ENCODE data around the gene TSPAN4. TPM values are rescaled to one million over a fixed set of nuclear protein-coding genes. Genes with fewer than 3 reads are reported as not detected.

TSPAN4 gene
- total and polyA plus RNA-seq, 4 donors, result 27.2 to 151 (median 78.6) TPM

DNA sequence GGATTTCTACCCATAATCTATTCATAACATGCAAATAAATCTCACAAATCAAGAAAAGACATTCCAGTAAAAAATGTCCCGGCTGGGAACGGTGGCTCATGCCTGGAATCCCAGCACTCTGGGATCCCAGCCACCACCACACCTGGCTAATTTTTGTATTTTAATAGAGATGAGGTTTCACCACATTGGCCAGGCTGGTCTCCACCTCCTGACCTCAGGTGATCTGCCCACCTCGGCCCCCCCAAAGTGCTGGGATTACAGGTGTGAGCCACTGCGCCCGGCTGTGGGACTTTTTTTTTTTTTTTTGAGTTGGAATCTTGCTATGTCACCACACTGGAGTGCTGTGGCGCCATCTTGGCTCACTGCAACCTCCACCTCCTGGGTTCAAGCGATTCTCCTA, 63.3 kb downstream of the TSPAN4 start:
- no CpG with 5 or more reads among the region's 7 CpGs for WGBS (ENCODE audit: insufficient coverage)

DNA sequence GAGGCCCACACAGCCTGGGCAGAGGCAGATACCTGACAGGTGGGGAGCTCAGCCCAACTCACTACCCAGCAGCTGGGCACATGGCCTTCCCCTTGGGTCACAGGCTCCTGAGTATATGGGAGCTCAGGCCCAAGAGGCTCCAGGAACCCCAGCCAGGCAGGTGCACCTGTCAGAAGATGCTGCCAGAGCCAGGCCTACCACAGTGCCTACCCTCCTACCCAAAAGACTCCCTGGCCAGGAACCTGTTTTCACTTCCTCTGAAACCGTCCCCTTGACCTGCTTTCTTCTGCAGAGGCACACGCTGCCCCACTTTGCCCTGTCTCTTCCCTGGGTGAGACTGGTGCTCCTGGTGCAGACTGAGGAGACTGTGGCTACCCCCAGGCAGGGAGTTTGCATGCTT, 65.0 kb downstream of the TSPAN4 start:
- H3K9me3 ChIP-seq (ENCODE audit: control insufficient read depth, insufficient read depth, low read length), result no peaks in the 10 kb centered on the region
- WGBS (ENCODE audit: insufficient coverage), result 95% methylated on average over 2 of the region's 2 CpGs
- H3K4me1 ChIP-seq (ENCODE audit: control insufficient read depth, insufficient read depth, low read length), result peaks cover 25% of the 10 kb centered on the region
- peaks cover 60% of the 10 kb centered on the region for H3K36me3 ChIP-seq (ENCODE audit: control insufficient read depth, insufficient read depth, low read length)
- H3K27me3 ChIP-seq (ENCODE audit: control insufficient read depth, insufficient read depth, low read length), result no peaks in the 10 kb centered on the region
- no peak overlapping the region for H3K4me3 ChIP-seq (ENCODE audit: low read depth, low read length)
- no peak overlapping the region for H3K27ac ChIP-seq (ENCODE audit: low read depth, low read length)
- no peak for DNase-seq (ENCODE audit: low read depth in 4 of 6, low spot score in 6 of 6)

More for the DNA sequence above, 63.3 kb downstream of the TSPAN4 start:
- H3K27me3 ChIP-seq (ENCODE audit: control insufficient read depth, insufficient read depth, low read length), result no peaks in the 10 kb centered on the region
- no peak for DNase-seq (ENCODE audit: low read depth in 4 of 6, low spot score in 6 of 6)
- H3K27ac ChIP-seq (ENCODE audit: low read depth, low read length), result no peak overlapping the region
- H3K4me3 ChIP-seq (ENCODE audit: low read depth, low read length), result no peak overlapping the region
- no peaks in the 10 kb centered on the region for H3K9me3 ChIP-seq (ENCODE audit: control insufficient read depth, insufficient read depth, low read length)
- H3K36me3 ChIP-seq (ENCODE audit: control insufficient read depth, insufficient read depth, low read length), result peaks cover 77% of the 10 kb centered on the region
- peaks cover 15% of the 10 kb centered on the region for H3K4me1 ChIP-seq (ENCODE audit: control insufficient read depth, insufficient read depth, low read length)

DNA sequence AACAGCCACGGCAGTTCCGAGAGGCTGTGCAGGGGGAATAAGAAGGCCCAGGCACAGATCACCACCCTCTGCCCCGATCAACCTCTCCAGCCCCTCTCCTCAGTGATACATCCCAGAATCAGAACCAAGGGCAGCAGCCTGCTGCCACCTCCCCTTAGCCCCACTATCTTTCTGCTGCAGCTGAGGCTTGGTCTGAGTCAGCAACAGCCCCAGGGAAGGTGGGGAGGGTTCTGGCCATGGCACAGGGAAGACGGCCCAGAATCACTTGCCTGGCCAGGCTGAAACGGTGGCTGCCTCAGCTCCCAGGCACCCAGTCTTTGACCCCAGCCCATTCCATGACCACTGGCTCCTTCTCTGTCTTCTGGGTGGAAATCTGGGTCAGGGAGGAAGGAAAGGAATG, 65.6 kb downstream of the TSPAN4 start:
- DNase-seq (ENCODE audit: low read depth in 4 of 6, low spot score in 6 of 6), result no peak
- Histone ChIP-seq H3K36me3 (ENCODE audit: control insufficient read depth, insufficient read depth, low read length) (peaks cover 54% of the 10 kb centered on the region), H3K4me3 (ENCODE audit: low read depth, low read length) (no peak overlapping the region), H3K27me3 (ENCODE audit: control insufficient read depth, insufficient read depth, low read length) (no peaks in the 10 kb centered on the region), H3K27ac (ENCODE audit: low read depth, low read length) (no peak overlapping the region), H3K4me1 (ENCODE audit: control insufficient read depth, insufficient read depth, low read length) (peaks cover 25% of the 10 kb centered on the region), H3K9me3 (ENCODE audit: control insufficient read depth, insufficient read depth, low read length) (no peaks in the 10 kb centered on the region)
- 94% methylated on average over 3 of the region's 5 CpGs for WGBS (ENCODE audit: insufficient coverage)

DNA sequence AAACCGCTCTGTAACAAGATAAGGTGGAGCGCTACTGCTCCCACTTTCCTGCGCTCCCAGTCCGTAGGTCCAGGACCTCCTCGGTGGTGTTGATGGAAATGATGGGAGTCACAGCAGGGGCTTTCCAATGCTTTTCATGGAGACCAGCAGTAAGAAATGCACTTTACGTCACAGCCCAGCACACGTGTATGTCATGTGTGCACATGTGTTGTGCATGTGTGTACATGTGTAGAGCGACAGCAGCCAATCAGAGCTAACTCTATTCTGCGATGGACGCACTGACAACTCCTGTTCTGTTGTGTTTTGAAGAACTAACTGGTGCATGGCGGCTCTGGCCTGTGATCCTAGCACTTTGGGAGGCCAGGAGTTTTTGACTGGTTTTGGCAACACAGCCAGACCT, 66.8 kb downstream of the TSPAN4 start:
- no peaks in the 10 kb centered on the region for H3K9me3 ChIP-seq (ENCODE audit: control insufficient read depth, insufficient read depth, low read length)
- peaks cover 25% of the 10 kb centered on the region for H3K4me1 ChIP-seq (ENCODE audit: control insufficient read depth, insufficient read depth, low read length)
- H3K27ac ChIP-seq (ENCODE audit: low read depth, low read length), result no peak overlapping the region
- no peak overlapping the region for H3K4me3 ChIP-seq (ENCODE audit: low read depth, low read length)
- DNase-seq (ENCODE audit: low read depth in 4 of 6, low spot score in 6 of 6), result no peak
- no peaks in the 10 kb centered on the region for H3K27me3 ChIP-seq (ENCODE audit: control insufficient read depth, insufficient read depth, low read length)
- H3K36me3 ChIP-seq (ENCODE audit: control insufficient read depth, insufficient read depth, low read length), result peaks cover 43% of the 10 kb centered on the region
- 97% methylated on average over 11 of the region's 11 CpGs for WGBS (ENCODE audit: insufficient coverage)

DNA sequence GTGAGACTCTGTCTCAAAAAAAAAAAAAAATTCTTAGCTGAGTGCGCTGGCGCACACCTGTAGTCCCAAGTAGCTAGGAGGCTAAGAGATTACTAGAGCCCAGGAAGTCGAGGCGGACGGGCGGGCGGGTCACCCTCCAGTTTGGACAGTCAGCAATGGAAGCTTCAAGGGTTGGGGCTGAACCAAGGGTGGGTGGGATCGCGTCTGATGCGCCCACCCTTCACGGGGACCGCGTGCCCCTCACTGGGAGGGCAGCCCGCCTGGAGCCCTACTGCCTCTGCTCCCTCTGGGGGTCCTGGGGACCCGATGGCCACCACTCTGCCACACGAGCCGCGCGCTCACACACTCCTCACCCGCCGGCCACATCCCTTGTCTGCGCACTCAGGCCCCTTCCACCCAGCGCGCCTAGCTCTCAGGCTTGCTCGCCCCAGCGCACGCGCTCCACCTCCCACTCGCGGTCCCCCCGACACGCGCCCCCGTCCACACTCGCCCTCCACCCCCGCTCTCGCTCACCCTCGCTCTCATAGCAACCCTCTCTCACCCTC, 67.5 kb downstream of the TSPAN4 start:
- Histone ChIP-seq H3K27me3 (ENCODE audit: control insufficient read depth, insufficient read depth, low read length) (no peaks in the 10 kb centered on the region), H3K9me3 (ENCODE audit: control insufficient read depth, insufficient read depth, low read length) (no peaks in the 10 kb centered on the region), H3K4me3 (ENCODE audit: low read depth, low read length) (peak overlapping the region; percentile 64), H3K4me1 (ENCODE audit: control insufficient read depth, insufficient read depth, low read length) (peaks cover 25% of the 10 kb centered on the region), H3K36me3 (ENCODE audit: control insufficient read depth, insufficient read depth, low read length) (peaks cover 36% of the 10 kb centered on the region), H3K27ac (ENCODE audit: low read depth, low read length) (no peak overlapping the region)
- DNase-seq (ENCODE audit: low read depth in 4 of 6, low spot score in 6 of 6), result no peak
- 3% methylated on average over 37 of the region's 38 CpGs for WGBS (ENCODE audit: insufficient coverage)

DNA sequence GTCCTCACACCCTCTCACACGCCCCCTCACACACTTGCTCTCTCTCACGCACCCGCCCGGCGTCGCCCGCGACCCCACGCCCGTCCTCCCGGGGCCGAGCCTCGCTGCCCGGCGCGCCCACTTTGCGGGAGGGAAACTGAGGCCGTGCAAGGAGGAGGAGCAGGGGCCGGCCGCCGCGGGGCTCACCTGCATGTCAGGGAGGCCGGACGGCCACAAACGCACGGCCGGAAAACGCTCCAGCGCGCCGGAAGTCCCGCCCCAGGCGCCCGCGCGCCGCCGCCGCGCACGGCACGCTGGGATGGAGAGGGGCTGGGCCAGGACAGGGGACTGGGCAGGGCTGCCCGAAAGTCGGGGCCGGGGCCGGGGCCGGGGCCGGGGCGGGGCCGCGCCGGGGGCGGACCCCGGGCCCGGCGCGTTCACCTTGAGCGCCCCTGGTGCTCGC, 68.0 kb downstream of the TSPAN4 start, which contains the start of gene CHID1:
TSS of gene CHID1 (minus strand) at position 222 of the 442 bp plus-strand sequence. CDS start 5,994 bp downstream, outside the sequence.
- Histone ChIP-seq H3K27me3 (ENCODE audit: control insufficient read depth, insufficient read depth, low read length) (no peaks in the 10 kb centered on the region), H3K4me1 (ENCODE audit: control insufficient read depth, insufficient read depth, low read length) (peaks cover 25% of the 10 kb centered on the region), H3K4me3 (ENCODE audit: low read depth, low read length) (peak within 1 kb of the TSS; percentile 64), H3K27ac (ENCODE audit: low read depth, low read length) (peak within 1 kb of the TSS; percentile 8), H3K36me3 (ENCODE audit: control insufficient read depth, insufficient read depth, low read length) (peaks cover 35% of the 10 kb centered on the region), H3K9me3 (ENCODE audit: control insufficient read depth, insufficient read depth, low read length) (no peaks in the 10 kb centered on the region)
- WGBS (ENCODE audit: insufficient coverage), result under 1% methylated on average over 59 of the region's 59 CpGs
- DNase-seq (ENCODE audit: low read depth in 4 of 6, low spot score in 6 of 6), result peak in 5 of 6 donors; percentile 61 to 94 (median 80)

DNA sequence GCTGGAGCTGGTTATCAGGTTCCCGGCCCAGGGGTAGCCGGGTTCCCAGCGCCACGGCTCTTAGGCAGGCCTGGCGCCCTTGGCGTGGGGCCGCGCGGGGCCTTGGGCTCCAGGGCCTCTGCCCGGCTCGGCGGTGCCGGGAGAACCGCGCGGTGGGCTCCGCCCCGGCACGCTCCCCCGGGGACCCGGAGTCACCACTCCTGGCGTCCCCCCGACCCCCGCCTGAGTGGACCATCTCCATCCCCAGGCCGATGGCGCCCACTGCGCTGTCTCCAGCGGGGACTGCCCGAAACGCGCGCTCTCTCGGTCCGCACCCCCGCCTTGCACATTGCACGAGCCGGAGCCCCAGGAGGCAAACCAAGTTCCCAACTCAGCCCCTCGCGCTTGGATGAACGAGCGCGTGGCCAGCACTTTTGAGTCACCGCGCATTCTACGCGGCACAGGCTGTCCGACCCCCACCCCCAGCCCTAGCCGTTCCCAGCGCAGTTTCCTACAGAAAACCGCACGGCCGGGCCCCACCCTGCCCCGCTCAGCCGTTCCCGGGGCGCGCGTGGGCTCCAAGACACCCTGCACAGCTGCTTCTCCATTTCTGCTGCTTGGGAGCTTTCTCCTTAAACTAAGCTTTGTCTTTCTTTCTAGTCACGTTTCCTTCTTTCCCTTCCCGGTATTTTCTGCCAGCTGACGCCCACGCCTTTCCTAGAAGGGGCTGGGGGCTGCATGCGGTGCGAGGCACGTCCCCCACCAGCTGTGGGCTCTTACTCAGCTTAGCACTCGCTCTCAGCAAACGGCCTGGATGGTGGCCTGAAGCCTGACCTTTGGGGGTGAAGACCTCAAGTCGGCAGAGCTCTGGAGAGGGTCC, 68.6 kb downstream of the TSPAN4 start:
- Histone ChIP-seq H3K4me3 (ENCODE audit: low read depth, low read length) (peak overlapping the region; percentile 64), H3K4me1 (ENCODE audit: control insufficient read depth, insufficient read depth, low read length) (peaks cover 25% of the 10 kb centered on the region), H3K9me3 (ENCODE audit: control insufficient read depth, insufficient read depth, low read length) (no peaks in the 10 kb centered on the region), H3K36me3 (ENCODE audit: control insufficient read depth, insufficient read depth, low read length) (peaks cover 30% of the 10 kb centered on the region), H3K27ac (ENCODE audit: low read depth, low read length) (peak overlapping the region; percentile 8), H3K27me3 (ENCODE audit: control insufficient read depth, insufficient read depth, low read length) (no peaks in the 10 kb centered on the region)
- under 1% methylated on average over 68 of the region's 68 CpGs for whole genome bisulfite sequencing (ENCODE audit: insufficient coverage)
- DNase-seq (ENCODE audit: low read depth in 4 of 6, low spot score in 6 of 6), result peak in 2 of 6 donors; percentile 43 to 52

DNA sequence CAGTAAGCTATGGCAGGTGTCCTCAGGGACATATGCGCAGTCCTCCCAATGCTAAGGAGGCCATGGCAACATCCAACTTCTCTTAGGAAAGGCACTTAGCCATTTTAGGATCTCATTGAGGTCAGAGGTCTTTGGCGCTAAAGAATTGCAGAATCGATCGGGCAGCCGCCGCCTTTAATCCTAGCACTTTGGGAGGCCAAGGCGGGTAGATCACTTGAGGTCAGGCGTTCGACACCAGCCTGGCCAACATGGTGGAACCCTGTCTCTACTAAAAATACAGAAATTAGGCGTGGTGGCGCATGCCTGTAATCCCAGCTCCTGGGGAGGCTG, 69.2 kb downstream of the TSPAN4 start:
- Histone ChIP-seq H3K27ac (ENCODE audit: low read depth, low read length) (peak overlapping the region; percentile 8), H3K4me1 (ENCODE audit: control insufficient read depth, insufficient read depth, low read length) (peaks cover 25% of the 10 kb centered on the region), H3K27me3 (ENCODE audit: control insufficient read depth, insufficient read depth, low read length) (no peaks in the 10 kb centered on the region), H3K9me3 (ENCODE audit: control insufficient read depth, insufficient read depth, low read length) (no peaks in the 10 kb centered on the region), H3K36me3 (ENCODE audit: control insufficient read depth, insufficient read depth, low read length) (peaks cover 24% of the 10 kb centered on the region), H3K4me3 (ENCODE audit: low read depth, low read length) (peak overlapping the region; percentile 64)
- WGBS (ENCODE audit: insufficient coverage), result 89% methylated on average over 9 of the region's 11 CpGs
- no peak for DNase-seq (ENCODE audit: low read depth in 4 of 6, low spot score in 6 of 6)

DNA sequence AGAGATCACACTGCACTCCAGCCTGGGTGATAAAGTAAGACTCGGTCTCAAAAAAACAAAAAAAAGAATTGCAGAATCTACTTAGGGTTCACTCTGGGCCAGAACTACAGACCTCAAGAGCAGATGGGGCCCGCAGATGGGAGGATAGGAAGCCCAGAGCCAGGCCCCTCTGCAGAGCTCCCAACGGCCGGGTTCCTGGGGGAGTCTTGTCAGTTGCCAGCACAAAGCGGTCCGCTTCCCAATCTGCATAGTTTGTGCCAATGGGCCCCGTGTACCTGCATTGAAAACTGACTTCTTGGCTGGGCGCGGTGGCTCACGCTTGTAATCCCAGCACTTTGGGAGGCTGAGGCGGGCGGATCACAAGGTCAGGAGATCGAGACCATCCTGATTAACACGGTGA, 69.6 kb downstream of the TSPAN4 start:
- Histone ChIP-seq H3K27ac (ENCODE audit: low read depth, low read length) (no peak overlapping the region), H3K4me1 (ENCODE audit: control insufficient read depth, insufficient read depth, low read length) (peaks cover 25% of the 10 kb centered on the region), H3K27me3 (ENCODE audit: control insufficient read depth, insufficient read depth, low read length) (no peaks in the 10 kb centered on the region), H3K4me3 (ENCODE audit: low read depth, low read length) (no peak overlapping the region), H3K9me3 (ENCODE audit: control insufficient read depth, insufficient read depth, low read length) (no peaks in the 10 kb centered on the region), H3K36me3 (ENCODE audit: control insufficient read depth, insufficient read depth, low read length) (peaks cover 21% of the 10 kb centered on the region)
- 92% methylated on average over 10 of the region's 14 CpGs for WGBS (ENCODE audit: insufficient coverage)
- DNase-seq (ENCODE audit: low read depth in 4 of 6, low spot score in 6 of 6), result no peak

DNA sequence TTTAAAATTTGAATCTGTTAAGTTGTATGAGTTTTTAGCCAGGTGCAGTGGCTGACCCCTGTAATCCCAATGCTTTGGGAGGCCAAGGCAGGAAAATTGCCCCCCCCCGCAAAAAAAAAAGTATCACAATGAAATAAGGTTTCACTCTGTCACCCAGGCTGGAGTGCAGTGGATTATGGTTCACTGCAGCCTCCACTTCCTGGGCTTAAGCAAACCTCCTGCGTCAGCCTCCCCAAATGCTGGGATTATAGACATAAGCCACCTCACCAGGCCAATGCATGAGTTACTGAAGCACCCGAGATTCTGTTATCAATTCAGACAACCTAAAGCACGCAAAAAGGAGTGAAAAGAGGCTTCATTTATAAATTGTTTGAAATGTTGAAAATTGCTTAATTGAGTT, 70.4 kb downstream of the TSPAN4 start:
- peaks cover 25% of the 10 kb centered on the region for H3K4me1 ChIP-seq (ENCODE audit: control insufficient read depth, insufficient read depth, low read length)
- H3K9me3 ChIP-seq (ENCODE audit: control insufficient read depth, insufficient read depth, low read length), result no peaks in the 10 kb centered on the region
- DNase-seq (ENCODE audit: low read depth in 4 of 6, low spot score in 6 of 6), result no peak
- 100% methylated on average over 2 of the region's 4 CpGs for WGBS (ENCODE audit: insufficient coverage)
- H3K27me3 ChIP-seq (ENCODE audit: control insufficient read depth, insufficient read depth, low read length), result no peaks in the 10 kb centered on the region
- no peak overlapping the region for H3K27ac ChIP-seq (ENCODE audit: low read depth, low read length)
- no peak overlapping the region for H3K4me3 ChIP-seq (ENCODE audit: low read depth, low read length)
- peaks cover 14% of the 10 kb centered on the region for H3K36me3 ChIP-seq (ENCODE audit: control insufficient read depth, insufficient read depth, low read length)

Data from spinal cord (tissue), 10 donors.